ENCODE data around the gene DNER. TPM values are rescaled to one million over a fixed set of nuclear protein-coding genes. Genes with fewer than 3 reads are reported as not detected.

DNER gene
- total and polyA plus RNA-seq, 2 of the 13 experiments (the other 11 are each of a cell fraction or from before 2014, with no cell fraction given), result not detected

DNA sequence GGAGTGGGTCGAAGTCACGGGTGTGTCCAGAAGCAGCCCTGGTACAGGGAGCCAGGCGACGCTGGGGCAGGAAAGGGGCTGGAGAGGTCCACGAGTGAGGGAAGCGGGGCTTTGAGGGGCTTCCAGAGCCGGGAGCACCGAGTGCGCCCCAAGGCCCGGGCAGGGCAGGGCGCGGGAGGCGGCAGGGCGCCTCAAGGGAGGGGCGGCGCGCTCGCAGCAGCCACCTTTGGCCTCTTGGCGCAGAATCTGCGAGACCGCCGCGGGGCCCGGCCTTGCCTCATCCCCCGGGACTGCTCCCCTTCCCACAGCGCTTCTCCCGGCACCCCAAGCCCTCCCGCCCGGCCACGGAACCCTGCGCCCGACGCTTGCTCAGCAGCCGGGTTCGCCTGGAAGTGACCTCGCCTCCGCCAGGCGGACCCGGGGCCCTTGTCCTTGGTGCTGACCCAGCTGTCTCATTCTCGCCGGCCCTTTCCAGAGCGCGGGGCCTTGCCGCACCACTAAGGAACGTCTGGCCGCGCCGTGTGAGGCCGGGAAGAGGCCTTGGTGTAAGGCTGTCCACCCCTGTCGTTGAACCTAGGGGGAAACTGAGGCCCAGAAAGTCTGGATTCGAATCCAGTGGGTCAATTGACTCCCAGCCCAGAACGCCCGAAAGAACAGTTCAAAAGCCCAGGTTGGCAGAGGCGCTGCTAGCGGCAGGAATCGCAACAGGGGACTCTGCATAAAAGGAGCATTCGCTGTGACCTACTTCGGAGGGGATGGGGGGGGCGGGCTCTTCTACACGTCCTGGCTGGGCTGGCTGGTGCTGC is 584 bp upstream of the DNER start (continued):
- TF ChIP-seq, protein P1, sequence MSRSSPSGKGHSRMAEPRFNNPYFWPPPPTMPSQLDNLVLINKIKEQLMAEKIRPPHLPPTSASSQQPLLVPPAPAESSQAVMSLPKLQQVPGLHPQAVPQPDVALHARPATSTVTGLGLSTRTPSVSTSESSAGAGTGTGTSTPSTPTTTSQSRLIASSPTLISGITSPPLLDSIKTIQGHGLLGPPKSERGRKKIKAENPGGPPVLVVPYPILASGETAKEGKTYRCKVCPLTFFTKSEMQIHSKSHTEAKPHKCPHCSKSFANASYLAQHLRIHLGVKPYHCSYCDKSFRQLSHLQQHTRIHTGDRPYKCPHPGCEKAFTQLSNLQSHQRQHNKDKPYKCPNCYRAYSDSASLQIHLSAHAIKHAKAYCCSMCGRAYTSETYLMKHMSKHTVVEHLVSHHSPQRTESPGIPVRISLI (CRISPR knock-in tag; IDR thresholded peaks at IDR 0.05; ENCODE audit: borderline replicate concordance), result no peak
- no peak for TF ChIP-seq NFIB (CRISPR knock-in tag; IDR thresholded peaks at IDR 0.05; ENCODE audit: borderline replicate concordance)
- TF ChIP-seq RFXAP (CRISPR knock-in tag; IDR thresholded peaks at IDR 0.05; ENCODE audit: borderline replicate concordance), result peak; percentile 36; the same call in 1 of the 2 replicates
- no peak for TF ChIP-seq RFX5 (IDR thresholded peaks at IDR 0.05; ENCODE audit: low read depth, low read length)
- TF ChIP-seq SOX6 (IDR thresholded peaks at IDR 0.05), result no peak
- peak; percentile 45 for TF ChIP-seq SOX6 (CRISPR knock-in tag; IDR thresholded peaks at IDR 0.05)
- no peak; the same call in 1 of the 2 replicates for TF ChIP-seq ZFY (CRISPR knock-in tag; IDR thresholded peaks at IDR 0.05)
- TF ChIP-seq, protein P2, sequence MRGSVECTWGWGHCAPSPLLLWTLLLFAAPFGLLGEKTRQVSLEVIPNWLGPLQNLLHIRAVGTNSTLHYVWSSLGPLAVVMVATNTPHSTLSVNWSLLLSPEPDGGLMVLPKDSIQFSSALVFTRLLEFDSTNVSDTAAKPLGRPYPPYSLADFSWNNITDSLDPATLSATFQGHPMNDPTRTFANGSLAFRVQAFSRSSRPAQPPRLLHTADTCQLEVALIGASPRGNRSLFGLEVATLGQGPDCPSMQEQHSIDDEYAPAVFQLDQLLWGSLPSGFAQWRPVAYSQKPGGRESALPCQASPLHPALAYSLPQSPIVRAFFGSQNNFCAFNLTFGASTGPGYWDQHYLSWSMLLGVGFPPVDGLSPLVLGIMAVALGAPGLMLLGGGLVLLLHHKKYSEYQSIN (CRISPR knock-in tag; IDR thresholded peaks at IDR 0.05; ENCODE audit: borderline replicate concordance), result no peak
- peak; percentile 80 for TF ChIP-seq IKZF4 (CRISPR knock-in tag; IDR thresholded peaks at IDR 0.05; ENCODE audit: borderline replicate concordance, low read depth, not compliant biosample characterization)
- no peak for TF ChIP-seq POLR2AphosphoS2 (IDR thresholded peaks at IDR 0.05; ENCODE audit: low read depth, low read length)
- peak; percentile 67; the same call in 1 of the 2 replicates for TF ChIP-seq ZNF772 (CRISPR knock-in tag; IDR thresholded peaks at IDR 0.05)
- TF ChIP-seq HES4 (CRISPR knock-in tag; IDR thresholded peaks at IDR 0.05; ENCODE audit: borderline replicate concordance), result 0 out of 2 replicates have a peak, but pooled peaks have one; percentile 51
- TF ChIP-seq MXI1 (IDR thresholded peaks at IDR 0.05; ENCODE audit: borderline replicate concordance, low read depth, low read length), result no peak
- TF ChIP-seq CBFB (CRISPR knock-in tag; IDR thresholded peaks at IDR 0.05), result no peak
- no peak for TF ChIP-seq ZNF383 (CRISPR knock-in tag; IDR thresholded peaks at IDR 0.05; ENCODE audit: borderline replicate concordance)
- no peak for TF ChIP-seq GTF3A (CRISPR knock-in tag; conservative IDR thresholded peaks at IDR 0.05)
- TF ChIP-seq, protein P3, sequence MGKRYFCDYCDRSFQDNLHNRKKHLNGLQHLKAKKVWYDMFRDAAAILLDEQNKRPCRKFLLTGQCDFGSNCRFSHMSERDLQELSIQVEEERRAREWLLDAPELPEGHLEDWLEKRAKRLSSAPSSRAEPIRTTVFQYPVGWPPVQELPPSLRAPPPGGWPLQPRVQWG (CRISPR knock-in tag; IDR thresholded peaks at IDR 0.05; ENCODE audit: borderline replicate concordance, low read depth), result no peak
- TF ChIP-seq MIXL1 (CRISPR knock-in tag; IDR thresholded peaks at IDR 0.05), result no peak
- TF ChIP-seq RBAK (CRISPR knock-in tag; IDR thresholded peaks at IDR 0.05), result 0 out of 2 replicates have a peak, but pooled peaks have one; percentile 50
- TF ChIP-seq MAFF (IDR thresholded peaks at IDR 0.05; ENCODE audit: low read depth, low read length), result no peak
- no peak for TF ChIP-seq ZNF644 (CRISPR knock-in tag; IDR thresholded peaks at IDR 0.05; ENCODE audit: low read depth)
- peak; percentile 29; the same call in 1 of the 2 replicates for TF ChIP-seq HOXA3 (CRISPR knock-in tag; IDR thresholded peaks at IDR 0.05)
- TF ChIP-seq NAIF1 (CRISPR knock-in tag; IDR thresholded peaks at IDR 0.05; ENCODE audit: borderline replicate concordance), result no peak
- TF ChIP-seq ARNT (IDR thresholded peaks at IDR 0.05), result no peak
- TF ChIP-seq, protein P4, sequence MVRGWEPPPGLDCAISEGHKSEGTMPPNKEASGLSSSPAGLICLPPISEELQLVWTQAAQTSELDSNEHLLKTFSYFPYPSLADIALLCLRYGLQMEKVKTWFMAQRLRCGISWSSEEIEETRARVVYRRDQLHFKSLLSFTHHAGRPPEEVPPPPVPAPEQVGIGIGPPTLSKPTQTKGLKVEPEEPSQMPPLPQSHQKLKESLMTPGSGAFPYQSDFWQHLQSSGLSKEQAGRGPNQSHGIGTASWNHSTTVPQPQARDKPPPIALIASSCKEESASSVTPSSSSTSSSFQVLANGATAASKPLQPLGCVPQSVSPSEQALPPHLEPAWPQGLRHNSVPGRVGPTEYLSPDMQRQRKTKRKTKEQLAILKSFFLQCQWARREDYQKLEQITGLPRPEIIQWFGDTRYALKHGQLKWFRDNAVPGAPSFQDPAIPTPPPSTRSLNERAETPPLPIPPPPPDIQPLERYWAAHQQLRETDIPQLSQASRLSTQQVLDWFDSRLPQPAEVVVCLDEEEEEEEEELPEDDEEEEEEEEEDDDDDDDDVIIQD (CRISPR knock-in tag; IDR thresholded peaks at IDR 0.05; ENCODE audit: low read depth), result no peak
- TF ChIP-seq MTA3 (CRISPR knock-in tag; IDR thresholded peaks at IDR 0.05), result no peak

All from HepG2 (cell line).